ENCODE results near the gene KCNH6. TPM values are rescaled to one million over a fixed set of nuclear protein-coding genes. Genes with fewer than 3 reads are reported as not detected.

Gene KCNH6
- total RNA-seq, 1 experiment from 2014 or later = not detected

GRCh38 chr17:63592797-63593196, 69.6 kb downstream of the KCNH6 start:
- H3K4me3 ChIP-seq (ENCODE audit: low read depth, low read length, poor library complexity, severe bottlenecking) = no peak overlapping the region
- TF ChIP-seq EZH2 (IDR thresholded peaks at IDR 0.05; ENCODE audit: borderline replicate concordance, low read depth, low read length, poor library complexity, severe bottlenecking) (no peak), CTCF (conservative IDR thresholded peaks at IDR 0.05; ENCODE audit: low read depth, low read length) (no peak)
- H3K36me3 ChIP-seq (ENCODE audit: insufficient read depth, low read length, poor library complexity, severe bottlenecking) = peaks cover 32% of the 10 kb centered on the region
- BruUV-seq (replicated peaks) = no TSS peak
- H3K9me3 ChIP-seq (ENCODE audit: low read depth, low read length, poor library complexity, severe bottlenecking) = no peaks in the 10 kb centered on the region
- no peaks in the 10 kb centered on the region for H3K4me1 ChIP-seq (ENCODE audit: insufficient read depth, low read length, poor library complexity, severe bottlenecking)
- DNase-seq (ENCODE audit: low spot score) = no peak
- ChIA-PET CTCF (no interaction called here), POLR2A (ENCODE audit: low non-redundant PET) (no interaction called here)
- intact Hi-C loops (cut with micrococcal nuclease; ENCODE audit: unreplicated experiment) = no loop called here
- no peak overlapping the region for H3K27ac ChIP-seq (ENCODE audit: low read depth, low read length, poor library complexity, severe bottlenecking)
- no peaks in the 10 kb centered on the region for H3K27me3 ChIP-seq (replicated peaks; ENCODE audit: insufficient read depth, low read depth, low read length, poor library complexity)

GRCh38 chr17:63595132-63595531, 72.0 kb downstream of the KCNH6 start:
- ChIA-PET CTCF (no interaction called here), POLR2A (ENCODE audit: low non-redundant PET) (no interaction called here)
- Histone ChIP-seq H3K4me1 (ENCODE audit: insufficient read depth, low read length, poor library complexity, severe bottlenecking) (no peaks in the 10 kb centered on the region), H3K9me3 (ENCODE audit: low read depth, low read length, poor library complexity, severe bottlenecking) (no peaks in the 10 kb centered on the region), H3K36me3 (ENCODE audit: insufficient read depth, low read length, poor library complexity, severe bottlenecking) (peaks cover 10% of the 10 kb centered on the region), H3K4me3 (ENCODE audit: low read depth, low read length, poor library complexity, severe bottlenecking) (no peak overlapping the region), H3K27ac (ENCODE audit: low read depth, low read length, poor library complexity, severe bottlenecking) (no peak overlapping the region), H3K27me3 (replicated peaks; ENCODE audit: insufficient read depth, low read depth, low read length, poor library complexity) (no peaks in the 10 kb centered on the region)
- no peak for DNase-seq (ENCODE audit: low spot score)
- no TSS peak for BruUV-seq (replicated peaks)
- intact Hi-C loops (cut with micrococcal nuclease; ENCODE audit: unreplicated experiment) = no loop called here
- TF ChIP-seq EZH2 (IDR thresholded peaks at IDR 0.05; ENCODE audit: borderline replicate concordance, low read depth, low read length, poor library complexity, severe bottlenecking) (no peak), CTCF (conservative IDR thresholded peaks at IDR 0.05; ENCODE audit: low read depth, low read length) (no peak)

Other genes starting within 250 kb of the KCNH6 start
- 28.8 and 29.1 TPM in 2 replicates for gene CYB561, start 77.1 kb upstream of the KCNH6 start, total RNA-seq (2021)
- gene ACE, start 46.3 kb upstream of the KCNH6 start, total RNA-seq (2021) = 2.1 and 2.6 TPM in 2 replicates
- 116 and 138 TPM in 2 replicates for gene DCAF7, start 27.1 kb downstream of the KCNH6 start, total RNA-seq (2021)
- 38.7 and 39.0 TPM in 2 replicates for gene TACO1, start 77.5 kb downstream of the KCNH6 start, total RNA-seq (2021)
- gene MAP3K3, start 99.1 kb downstream of the KCNH6 start, total RNA-seq (2021) = 25.9 and 27.8 TPM in 2 replicates
- gene LIMD2, start 176.8 kb downstream of the KCNH6 start, total RNA-seq (2021) = 119 and 127 TPM in 2 replicates
- gene STRADA, start 218.4 kb downstream of the KCNH6 start, total RNA-seq (2021) = 56.3 and 62.8 TPM in 2 replicates

Data from A673 (cell line).